IPS DF 19.7 (cell line): Measurements from ENCODE around the gene MKNK2.
"Not testable (repeated sequence)": the region's sequence is repeated elsewhere in the genome, so short reads cannot be mapped to it uniquely, and the experiment has no call there.

ENCODE experiments used
- DNase-seq: peaks from one replicate; pipeline ENCODE4 v3.0.0-alpha.2; 2013; ENCODE audit warnings: low read depth, low spot score

The MKNK2 gene

DNA sequence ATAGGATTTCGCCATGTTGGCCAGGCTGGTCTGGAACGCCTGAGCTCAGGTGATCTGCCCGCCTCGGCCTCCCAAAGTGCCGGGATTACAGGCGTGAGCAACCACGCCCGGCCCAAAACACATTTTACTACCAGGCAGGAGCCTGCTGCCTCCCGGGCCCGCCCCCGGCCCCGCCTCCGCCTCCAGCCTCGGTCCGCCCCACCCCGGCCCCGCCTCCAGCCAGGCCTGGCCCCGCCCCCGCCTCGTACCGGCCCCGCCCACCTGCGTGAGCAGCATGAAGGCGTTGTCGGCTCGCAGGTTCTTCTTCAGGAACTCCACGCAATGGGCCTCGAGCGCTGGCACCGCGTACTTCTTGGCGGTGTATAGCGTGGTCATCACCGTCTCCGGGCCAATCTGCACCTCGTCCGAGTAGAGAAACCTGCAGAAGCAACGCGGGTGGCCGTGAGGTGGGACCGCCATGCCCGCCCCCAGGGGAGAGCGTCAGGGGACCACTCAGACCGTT is 58.2 kb downstream of the MKNK2 start:
- no peak for DNase-seq

DNA sequence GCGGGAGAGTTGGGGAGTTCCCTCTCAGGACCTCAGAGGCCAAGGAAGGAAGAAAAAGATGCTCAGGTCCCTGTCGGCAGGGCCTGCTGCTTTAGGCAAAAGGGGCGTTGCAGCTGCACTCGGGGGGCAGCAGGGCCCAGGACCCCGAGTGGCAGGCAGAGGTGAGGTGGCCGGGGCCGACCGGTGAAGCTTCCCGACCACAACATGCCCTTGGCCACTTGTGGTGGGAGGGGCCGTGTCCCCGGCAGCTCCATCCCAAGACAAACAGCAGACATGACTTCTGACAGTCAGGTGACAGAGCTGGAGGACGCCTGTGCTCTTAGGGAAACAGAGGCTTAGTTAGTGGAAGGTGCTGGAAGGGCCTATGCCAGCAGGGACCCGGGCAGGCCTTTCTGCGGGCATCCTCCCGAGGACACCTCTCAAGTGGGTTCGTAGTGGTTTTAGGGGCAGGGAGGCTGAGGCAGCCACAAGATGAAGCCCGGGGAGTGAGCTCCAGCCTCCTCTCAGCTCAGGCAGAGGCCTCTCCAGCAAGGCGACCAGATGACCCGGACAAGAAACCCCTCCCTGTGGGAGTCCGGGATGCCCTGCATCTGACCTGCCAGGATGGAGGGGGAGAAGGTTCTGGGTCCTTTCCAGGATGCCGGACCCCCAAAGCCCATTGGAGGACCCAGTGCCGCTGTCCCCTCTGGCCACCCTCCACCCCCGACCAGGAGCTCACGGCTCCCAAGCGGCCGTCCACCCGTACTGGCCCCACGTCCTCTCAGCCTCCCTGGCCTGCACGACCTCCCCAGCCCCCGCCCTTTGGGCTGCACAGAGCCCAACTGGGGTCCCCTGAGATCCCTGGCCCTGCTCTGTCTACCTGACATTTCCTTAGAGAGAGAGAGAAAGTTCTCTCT is 59.8 kb downstream of the MKNK2 start:
- no peak for DNase-seq

DNA sequence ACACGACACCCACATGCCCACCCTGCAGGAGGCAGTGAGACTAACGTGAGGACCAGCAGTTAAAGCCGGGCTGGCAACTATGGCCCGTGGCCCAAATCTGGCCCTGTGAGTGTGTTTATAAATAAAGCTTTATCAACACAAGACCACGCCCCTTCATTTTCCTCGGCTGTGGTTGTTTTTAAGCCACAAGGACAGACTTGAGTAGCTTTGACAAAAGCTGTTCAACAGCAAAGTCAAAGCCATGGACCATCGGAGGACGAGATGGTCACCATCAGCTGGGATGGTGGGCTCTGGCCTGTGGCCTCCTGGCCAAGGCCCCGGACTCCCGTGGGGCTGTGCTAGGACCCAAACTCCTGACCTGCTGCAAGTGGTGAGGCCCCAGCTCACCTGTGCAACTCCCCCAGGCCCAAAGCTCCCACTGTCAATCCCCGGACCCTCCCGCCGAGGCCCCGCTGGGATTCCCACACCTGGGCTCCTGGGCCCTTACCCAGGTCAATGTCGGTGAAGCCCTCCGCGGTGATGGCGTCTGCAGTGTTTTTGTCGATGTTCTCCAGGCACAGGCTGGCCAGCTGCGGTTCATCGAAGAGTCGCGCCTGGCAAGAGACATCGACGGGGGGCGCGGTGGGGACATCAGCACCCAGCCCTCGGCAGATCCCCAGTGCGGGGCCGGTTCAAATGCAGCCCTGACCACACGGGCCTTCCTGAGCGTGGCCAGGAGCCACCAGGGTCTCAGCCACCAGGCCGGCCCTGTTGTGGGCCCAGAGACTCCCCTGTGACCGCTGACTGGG is 60.6 kb downstream of the MKNK2 start:
- no peak for DNase-seq

DNA sequence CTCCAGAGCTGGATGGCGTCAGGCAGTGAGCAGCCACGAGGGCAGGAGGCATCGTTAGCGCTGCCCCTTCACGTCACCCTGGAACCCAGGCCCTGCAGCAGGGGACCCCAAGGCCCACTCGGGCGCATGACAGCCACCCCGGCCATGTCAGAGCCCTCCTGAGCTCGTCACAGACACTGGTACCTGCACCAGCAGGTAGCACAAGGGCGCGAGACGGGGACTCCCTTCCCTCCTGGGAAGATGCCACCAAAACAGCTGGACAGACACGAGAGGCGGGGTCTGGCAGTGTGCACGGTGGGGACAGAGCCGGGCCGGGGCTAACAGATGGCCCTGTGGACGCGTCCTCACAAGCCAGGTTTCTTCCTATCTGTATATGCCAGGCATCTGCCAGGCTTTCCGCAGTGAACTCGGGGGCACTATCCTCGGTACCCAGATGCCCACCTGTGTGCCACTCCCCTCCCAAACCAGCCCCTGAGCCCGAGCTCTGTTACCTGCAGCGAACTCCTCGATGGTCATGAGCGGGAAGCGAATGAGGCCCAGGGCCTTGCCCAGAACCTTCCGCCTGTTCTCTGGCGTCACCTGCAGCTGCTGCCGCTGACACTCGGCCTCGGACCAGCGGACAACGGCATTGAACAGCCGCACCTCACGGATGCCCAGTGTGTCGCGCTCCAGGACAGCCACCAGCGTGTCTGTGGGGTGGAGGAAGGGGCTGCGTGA is 61.4 kb downstream of the MKNK2 start:
- no peak for DNase-seq

DNA sequence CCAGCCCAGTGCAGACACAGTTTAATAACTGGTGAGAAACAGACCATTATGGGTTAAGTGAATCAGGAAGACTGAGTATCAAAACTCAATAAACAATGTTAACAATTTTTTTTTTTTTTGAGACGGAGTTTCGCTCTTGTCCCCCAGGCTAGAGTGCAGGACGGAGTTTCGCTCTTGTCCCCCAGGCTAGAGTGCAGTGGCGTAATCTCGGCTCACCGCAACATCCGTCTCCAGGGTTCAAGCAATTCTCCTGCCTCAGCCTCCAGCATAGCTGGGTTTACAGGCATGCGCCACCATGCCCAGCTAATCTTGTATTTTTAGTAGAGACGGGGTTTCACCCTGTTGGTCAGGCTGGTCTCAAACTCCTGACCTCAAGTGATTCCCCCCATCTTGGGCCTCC is 62.6 kb downstream of the MKNK2 start:
- not testable (repeated sequence) for DNase-seq
